ENCODE measurements around the gene HTR4.

- TF ChIP-seq CTCF (IDR thresholded peaks at IDR 0.05) (no peak), POLR2AphosphoS5 (IDR thresholded peaks at IDR 0.05) (no peak), POLR2A (IDR thresholded peaks at IDR 0.05) (no peak), EP300 (IDR thresholded peaks at IDR 0.05) (no peak)
Measured at GRCh38 chr5:148633067-148633377, 21.3 kb downstream of the HTR4 start.

All from sigmoid colon (tissue), 4 donors.